HepG2 (cell line): ENCODE data around the gene PCDHGA9. TPM values are rescaled to one million over a fixed set of nuclear protein-coding genes. Genes with fewer than 3 reads are reported as not detected.
"Not testable (repeated sequence)": the region's sequence is repeated elsewhere in the genome, so short reads cannot be mapped to it uniquely, and the experiment has no call there.

Experiments
- ATAC-seq: fragments of 200-7000 bp; cut with Tn5 transposase; 3 replicates; pipeline ENCODE4 v1.9.1; 2020; ENCODE audit warnings: mild to moderate bottlenecking, moderate library complexity
- BruUV-seq: library from RNA; stranded (reverse); fragments of 400-500 nt; replicated peaks from 2 replicates; lab custom pipeline; 2021; lab: Mats Ljungman, UMichigan
- CTCF ChIA-PET: fragments of 300-600 bp; formaldehyde crosslinking; extraction: SDS; loops from one replicate; lab custom pipeline; 2021; ENCODE audit warnings: low total read pairs, inconsistent platforms, low intra/inter-chr PET ratio; lab: Yijun Ruan, JAX
- POLR2A ChIA-PET: fragments of 350-600 bp; sonication (Branson Sonifier 250); formaldehyde crosslinking; loops from one replicate; lab custom pipeline; 2020; ENCODE audit warnings: antibody characterized with exemption, inconsistent platforms; lab: Yijun Ruan, JAX
- DNase-seq: peaks from one replicate; pipeline ENCODE4 v3.0.0-alpha.2; 2015; ENCODE audit warnings: low spot score
- FAIRE-seq: peaks from 3 replicates; lab custom pipeline; 2011; peaks lifted over from hg19 to GRCh38; lab: Jason Lieb, UNC
- H2AFZ ChIP-seq: one replicate; pipeline ENCODE4 v1.6.1; 2011; ENCODE audit warnings: low read length, inconsistent platforms
- H3K27ac ChIP-seq: fragments of 300-600 bp; 3 replicates; pipeline ENCODE4 v1.8.0; 2011; ENCODE audit warnings: mixed run types, mild to moderate bottlenecking, mixed read lengths, low read length, inconsistent platforms; ENCODE audit not compliant: insufficient read depth; ENCODE audit errors: extremely low read length
- H3K27me3 ChIP-seq, 2 experiments: fragments of 200-600 bp in 1 of 2; 2 replicates in 1 of 2; 3 replicates in 1 of 2; pipeline versions ENCODE4 v1.6.0 to v1.8.0; 2011; ENCODE audit warnings: low read length in 2 of 2, mild to moderate bottlenecking in 2 of 2, moderate library complexity in 2 of 2, inconsistent platforms in 1 of 2; ENCODE audit not compliant: insufficient read depth in 2 of 2, control insufficient read depth in 1 of 2
- H3K36me3 ChIP-seq, 2 experiments: fragments of 200-600 bp in 1 of 2; replicated peaks in 1 of 2; 2 replicates in 1 of 2; 3 replicates in 1 of 2; pipeline versions ENCODE4 v1.5.1 to v1.8.0; 2011; ENCODE audit warnings: low read length in 2 of 2, inconsistent platforms in 1 of 2; ENCODE audit not compliant: insufficient read depth in 2 of 2, control insufficient read depth in 1 of 2
- H3K4me1 ChIP-seq: 2 replicates; pipeline ENCODE4 v1.5.1; 2012; ENCODE audit warnings: low read length, inconsistent platforms; ENCODE audit not compliant: insufficient read depth
- H3K4me2 ChIP-seq: 2 replicates; pipeline ENCODE4 v1.6.0; 2011; ENCODE audit warnings: low read depth, low read length, inconsistent platforms
- H3K4me3 ChIP-seq, 3 experiments: fragments of 200-600 bp in 1 of 3; sonication (generic), shearing (Covaris generic) in 1 of 3; replicated peaks in 1 of 3; 2 replicates each; pipeline ENCODE4 v1.5.1; 2011 to 2016; ENCODE audit warnings: low read length in 3 of 3, inconsistent platforms in 2 of 3, low read depth in 2 of 3, mild to moderate bottlenecking in 2 of 3, control low read depth in 1 of 3, mixed read lengths in 1 of 3; ENCODE audit not compliant: insufficient read depth in 1 of 3
- H3K79me2 ChIP-seq: one replicate; pipeline ENCODE4 v1.6.1; 2011; ENCODE audit warnings: low read length, inconsistent platforms; ENCODE audit not compliant: insufficient read depth
- H3K9ac ChIP-seq: 2 replicates; pipeline ENCODE4 v1.6.0; 2011; ENCODE audit warnings: mild to moderate bottlenecking, low read depth, low read length, inconsistent platforms; ENCODE audit not compliant: insufficient read depth
- H3K9me3 ChIP-seq: 2 replicates; pipeline ENCODE4 v1.5.1; 2012; ENCODE audit warnings: mild to moderate bottlenecking, low read length
- H4K20me1 ChIP-seq: 2 replicates; pipeline ENCODE4 v1.6.0; 2011; ENCODE audit warnings: inconsistent platforms, mild to moderate bottlenecking, low read length, moderate library complexity; ENCODE audit not compliant: insufficient read depth
- KDM2A ChIP-seq: sonication (generic); formaldehyde crosslinking; IDR thresholded peaks from 2 replicates; pipeline ENCODE4 v1.4.0; 2020; ENCODE audit warnings: low read depth, missing genetic modification reagents, borderline replicate concordance
- PHF8 ChIP-seq: sonication (generic); formaldehyde crosslinking; IDR thresholded peaks from 2 replicates; pipeline ENCODE4 v1.5.0; 2020; ENCODE audit warnings: missing genetic modification reagents
- RAD21 ChIP-seq: fragments of 450-650 bp; formaldehyde crosslinking; IDR thresholded peaks from 2 replicates; pipeline ENCODE4 v1.5.0; 2020; ENCODE audit warnings: mild to moderate bottlenecking
- STAG1 ChIP-seq: sonication (generic); formaldehyde crosslinking; IDR thresholded peaks from 2 replicates; pipeline ENCODE4 v1.4.0; 2020; ENCODE audit warnings: missing genetic modification reagents
- ZNF800 ChIP-seq: sonication (generic); formaldehyde crosslinking; IDR thresholded peaks from 2 replicates; pipeline ENCODE4 v1.4.0; 2020; ENCODE audit warnings: missing genetic modification reagents
- WGBS: methylation state at CpG from one replicate; pipeline ENCODE4 v1.1.6; 2017; ENCODE audit warnings: low lambda C conversion rate; 5-methylcytosine and 5-hydroxymethylcytosine counted together
- in situ Hi-C: cut with HindIII; loops from 2 replicates; pipeline ENCODE4 v1.10.0; 2017; ENCODE audit warnings: low pct_unique_long_range_greater_than_20kb; ENCODE audit not compliant: extremely low pct_ligation_motif_present
- intact Hi-C: fragments of 100-400 bp; cut with micrococcal nuclease; formaldehyde crosslinking; loops from one replicate; pipeline ENCODE4 v1.10.0; 2022; ENCODE audit not compliant: unreplicated experiment
- polyA plus RNA-seq, 8 experiments: library from polyadenylated mRNA; depleted of rRNA in 3 of 8; stranded (reverse) in 7 of 8; unstranded in 1 of 8; fragments of >200 nt; fragmentation: Illumina TruSeq in 4 of 8; extraction: Trizol in 4 of 8; gene quantifications; 2 replicates each; pipeline versions ENCODE4 v1.2.1 to v1.2.3, GENCODE V29; 2011 to 2016; ENCODE audit warnings: low read depth in 4 of 8, missing spikeins in 1 of 8, mixed read lengths in 1 of 8; ENCODE audit not compliant: insufficient read depth in 1 of 8
- total RNA-seq, 5 experiments: library from RNA; depleted of rRNA; stranded (reverse); fragments of >200 nt; fragmentation: Illumina TruSeq; extraction: Trizol; gene quantifications; 2 replicates each; pipeline ENCODE4 v1.2.3, GENCODE V29; 2016; ENCODE audit warnings: low read depth in 1 of 5
- TF ChIP-seq, protein P1 (sequence below): sonication (generic); formaldehyde crosslinking; IDR thresholded peaks from 2 replicates; pipeline ENCODE4 v1.5.0; 2020; ENCODE audit warnings: mild to moderate bottlenecking, missing genetic modification reagents, moderate library complexity
- TF ChIP-seq, protein P2 (sequence below): sonication (generic); formaldehyde crosslinking; IDR thresholded peaks from 2 replicates; pipeline ENCODE4 v1.5.1; 2020; ENCODE audit warnings: mild to moderate bottlenecking, missing genetic modification reagents, moderate library complexity

PCDHGA9 gene
- total and polyA plus RNA-seq, 2 of the 13 experiments (the other 11 are each of a cell fraction or from before 2014, with no cell fraction given) = 0.09 to 0.38 TPM

DNA sequence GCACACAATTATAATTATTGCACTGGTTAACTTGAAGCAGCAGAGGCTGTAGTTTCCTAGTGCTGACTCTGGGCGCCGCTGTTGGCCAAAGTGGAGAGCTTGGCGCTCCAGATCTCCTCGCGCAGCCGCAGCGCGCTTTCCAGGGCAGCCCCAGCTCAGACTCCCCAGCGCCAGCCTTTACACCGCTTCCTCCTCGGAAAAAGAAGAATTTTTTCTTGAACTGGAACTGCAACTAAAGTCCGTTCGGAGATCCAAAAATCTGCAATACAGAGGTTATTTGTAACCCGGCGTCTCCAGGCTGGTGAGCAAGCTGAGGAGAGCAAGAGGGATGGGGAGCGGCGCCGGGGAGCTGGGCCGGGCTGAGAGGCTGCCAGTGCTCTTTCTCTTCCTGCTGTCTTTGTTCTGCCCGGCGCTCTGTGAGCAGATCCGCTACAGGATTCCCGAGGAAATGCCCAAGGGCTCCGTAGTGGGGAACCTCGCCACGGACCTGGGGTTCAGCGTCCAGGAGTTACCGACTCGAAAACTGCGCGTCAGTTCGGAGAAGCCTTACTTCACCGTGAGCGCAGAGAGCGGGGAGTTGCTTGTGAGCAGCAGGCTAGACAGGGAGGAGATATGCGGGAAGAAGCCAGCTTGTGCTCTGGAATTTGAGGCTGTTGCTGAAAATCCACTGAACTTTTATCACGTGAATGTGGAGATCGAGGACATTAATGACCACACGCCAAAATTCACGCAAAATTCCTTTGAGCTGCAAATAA lies 14.8 kb upstream of the PCDHGA9 start, which contains the start of gene PCDHGB4:
PCDHGB4 (plus strand) TSS at position 142 of the 755 bp plus-strand sequence; CDS start at position 329, 187 bp downstream.
- H4K20me1 ChIP-seq, H3K27me3 ChIP-seq, intact Hi-C loops, in situ Hi-C loops, H2AFZ ChIP-seq, H3K27ac ChIP-seq, H3K9ac ChIP-seq, H3K36me3 ChIP-seq, H3K79me2 ChIP-seq, H3K4me1 ChIP-seq: not testable (repeated sequence)
- H3K4me2 ChIP-seq = peak within 1 kb of the TSS; percentile 51
- peaks cover 18% of the 10 kb centered on the region for H3K9me3 ChIP-seq
- ATAC-seq = peak; percentile 96
- DNase-seq = peak; percentile 16
- TF ChIP-seq, protein P1, sequence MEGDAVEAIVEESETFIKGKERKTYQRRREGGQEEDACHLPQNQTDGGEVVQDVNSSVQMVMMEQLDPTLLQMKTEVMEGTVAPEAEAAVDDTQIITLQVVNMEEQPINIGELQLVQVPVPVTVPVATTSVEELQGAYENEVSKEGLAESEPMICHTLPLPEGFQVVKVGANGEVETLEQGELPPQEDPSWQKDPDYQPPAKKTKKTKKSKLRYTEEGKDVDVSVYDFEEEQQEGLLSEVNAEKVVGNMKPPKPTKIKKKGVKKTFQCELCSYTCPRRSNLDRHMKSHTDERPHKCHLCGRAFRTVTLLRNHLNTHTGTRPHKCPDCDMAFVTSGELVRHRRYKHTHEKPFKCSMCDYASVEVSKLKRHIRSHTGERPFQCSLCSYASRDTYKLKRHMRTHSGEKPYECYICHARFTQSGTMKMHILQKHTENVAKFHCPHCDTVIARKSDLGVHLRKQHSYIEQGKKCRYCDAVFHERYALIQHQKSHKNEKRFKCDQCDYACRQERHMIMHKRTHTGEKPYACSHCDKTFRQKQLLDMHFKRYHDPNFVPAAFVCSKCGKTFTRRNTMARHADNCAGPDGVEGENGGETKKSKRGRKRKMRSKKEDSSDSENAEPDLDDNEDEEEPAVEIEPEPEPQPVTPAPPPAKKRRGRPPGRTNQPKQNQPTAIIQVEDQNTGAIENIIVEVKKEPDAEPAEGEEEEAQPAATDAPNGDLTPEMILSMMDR (CRISPR knock-in tag) = peak; percentile 66
- TF ChIP-seq STAG1 (CRISPR knock-in tag) (peak; percentile 64), PHF8 (CRISPR knock-in tag) (0 out of 2 replicates have a peak, but pooled peaks have one; percentile 19), KDM2A (CRISPR knock-in tag) (peak; percentile 31; the same call in 1 of the 2 replicates), RAD21 (CRISPR knock-in tag) (peak; percentile 59), ZNF800 (CRISPR knock-in tag) (peak; percentile 46; the same call in 1 of the 2 replicates)
- TF ChIP-seq, protein P2, sequence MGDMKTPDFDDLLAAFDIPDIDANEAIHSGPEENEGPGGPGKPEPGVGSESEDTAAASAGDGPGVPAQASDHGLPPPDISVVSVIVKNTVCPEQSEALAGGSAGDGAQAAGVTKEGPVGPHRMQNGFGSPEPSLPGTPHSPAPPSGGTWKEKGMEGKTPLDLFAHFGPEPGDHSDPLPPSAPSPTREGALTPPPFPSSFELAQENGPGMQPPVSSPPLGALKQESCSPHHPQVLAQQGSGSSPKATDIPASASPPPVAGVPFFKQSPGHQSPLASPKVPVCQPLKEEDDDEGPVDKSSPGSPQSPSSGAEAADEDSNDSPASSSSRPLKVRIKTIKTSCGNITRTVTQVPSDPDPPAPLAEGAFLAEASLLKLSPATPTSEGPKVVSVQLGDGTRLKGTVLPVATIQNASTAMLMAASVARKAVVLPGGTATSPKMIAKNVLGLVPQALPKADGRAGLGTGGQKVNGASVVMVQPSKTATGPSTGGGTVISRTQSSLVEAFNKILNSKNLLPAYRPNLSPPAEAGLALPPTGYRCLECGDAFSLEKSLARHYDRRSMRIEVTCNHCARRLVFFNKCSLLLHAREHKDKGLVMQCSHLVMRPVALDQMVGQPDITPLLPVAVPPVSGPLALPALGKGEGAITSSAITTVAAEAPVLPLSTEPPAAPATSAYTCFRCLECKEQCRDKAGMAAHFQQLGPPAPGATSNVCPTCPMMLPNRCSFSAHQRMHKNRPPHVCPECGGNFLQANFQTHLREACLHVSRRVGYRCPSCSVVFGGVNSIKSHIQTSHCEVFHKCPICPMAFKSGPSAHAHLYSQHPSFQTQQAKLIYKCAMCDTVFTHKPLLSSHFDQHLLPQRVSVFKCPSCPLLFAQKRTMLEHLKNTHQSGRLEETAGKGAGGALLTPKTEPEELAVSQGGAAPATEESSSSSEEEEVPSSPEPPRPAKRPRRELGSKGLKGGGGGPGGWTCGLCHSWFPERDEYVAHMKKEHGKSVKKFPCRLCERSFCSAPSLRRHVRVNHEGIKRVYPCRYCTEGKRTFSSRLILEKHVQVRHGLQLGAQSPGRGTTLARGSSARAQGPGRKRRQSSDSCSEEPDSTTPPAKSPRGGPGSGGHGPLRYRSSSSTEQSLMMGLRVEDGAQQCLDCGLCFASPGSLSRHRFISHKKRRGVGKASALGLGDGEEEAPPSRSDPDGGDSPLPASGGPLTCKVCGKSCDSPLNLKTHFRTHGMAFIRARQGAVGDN (CRISPR knock-in tag) = peak; percentile 3; the same call in 1 of the 2 replicates
- FAIRE-seq = peak; percentile 44
- WGBS = 46% methylated on average over 18 of the region's 40 CpGs
- peak within 1 kb of the TSS in 2 of 3 experiments; percentile 39 to 50; a peak in 4 of 6 replicates for H3K4me3 ChIP-seq
- POLR2A ChIA-PET = interaction anchor here (1.2 kb wide), 1 partner anchor 67 kb away, joined by 3 read pairs; the partner anchor contains the start of gene TAF7
- BruUV-seq = TSS peak; percentile 47
- CTCF ChIA-PET = interaction anchor here (0.6 to 1.5 kb wide), 3 partner anchors 137 to 177 kb away, joined by 3 to 8 read pairs (median 3); no protein-coding TSS in a partner anchor
